HepG2 (cell line): ENCODE results near the gene IMMP1L. TPM values are rescaled to one million over a fixed set of nuclear protein-coding genes. Genes with fewer than 3 reads are reported as not detected.
A peak's percentile ranks its signal among the peaks of the same experiment; 100 is the strongest.

Experiments
- BATF2 ChIP-seq: sonication (generic); formaldehyde crosslinking; IDR thresholded peaks from 2 replicates; pipeline ENCODE4 v1.8.0; 2022; ENCODE audit warnings: mild to moderate bottlenecking, missing genetic modification reagents, moderate library complexity
- FLYWCH1 ChIP-seq: sonication (generic); formaldehyde crosslinking; IDR thresholded peaks from 2 replicates; pipeline ENCODE4 v1.8.1; 2023; ENCODE audit warnings: mild to moderate bottlenecking, missing genetic modification reagents
- FUBP1 ChIP-seq: sonication (generic); formaldehyde crosslinking; IDR thresholded peaks from 2 replicates; pipeline ENCODE4 v1.5.1; 2020; ENCODE audit warnings: missing genetic modification reagents, mild to moderate bottlenecking, borderline replicate concordance
- GABPA ChIP-seq, 2 experiments: IDR thresholded peaks; 2 replicates each; pipeline ENCODE4 v1.6.1; 2011 to 2016; ENCODE audit warnings: low read depth in 2 of 2, low read length in 1 of 2, missing biosample characterization in 1 of 2, missing genetic modification characterization in 1 of 2
- HNF1A ChIP-seq, 2 experiments: sonication (generic) in 1 of 2; formaldehyde crosslinking in 1 of 2; IDR thresholded peaks; 2 replicates each; pipeline versions ENCODE4 v1.4.0 to v1.6.1; 2016 to 2020; ENCODE audit warnings: borderline replicate concordance in 1 of 2, low read depth in 1 of 2, mild to moderate bottlenecking in 1 of 2, missing genetic modification reagents in 1 of 2
- KLF15 ChIP-seq: sonication (generic); formaldehyde crosslinking; IDR thresholded peaks from 2 replicates; pipeline ENCODE4 v1.8.1; 2023; ENCODE audit warnings: borderline replicate concordance, mild to moderate bottlenecking, inconsistent platforms, missing genetic modification reagents, mixed read lengths
- MED1 ChIP-seq: sonication (generic); formaldehyde crosslinking; IDR thresholded peaks from 2 replicates; pipeline ENCODE4 v1.4.0; 2020; ENCODE audit warnings: missing genetic modification reagents
- MEIS1 ChIP-seq: sonication (generic); formaldehyde crosslinking; IDR thresholded peaks from 2 replicates; pipeline ENCODE4 v1.9.0; 2021; ENCODE audit warnings: mild to moderate bottlenecking, missing genetic modification reagents, moderate library complexity, borderline replicate concordance
- PBX2 ChIP-seq: IDR thresholded peaks from 2 replicates; pipeline ENCODE4 v1.6.1; 2016; ENCODE audit warnings: control low read depth
- RARA ChIP-seq: IDR thresholded peaks from 2 replicates; pipeline ENCODE4 v1.6.1; 2016; ENCODE audit warnings: missing genetic modification reagents, missing compliant biosample characterization
- TCF7 ChIP-seq: sonication (generic); IDR thresholded peaks from 2 replicates; pipeline ENCODE4 v1.6.1; 2016; ENCODE audit warnings: antibody characterized with exemption, low read depth
- TFE3 ChIP-seq: IDR thresholded peaks from 2 replicates; pipeline ENCODE4 v1.6.1; 2016
- U2AF1 ChIP-seq: fragments of 200-400 bp; formaldehyde crosslinking; optimal IDR thresholded peaks from 2 replicates; pipeline ENCODE3; 2017; ENCODE audit warnings: mild to moderate bottlenecking, low read depth, low read length
- YEATS4 ChIP-seq: sonication (generic); formaldehyde crosslinking; IDR thresholded peaks from 2 replicates; pipeline ENCODE4 v1.4.0; 2020; ENCODE audit warnings: missing genetic modification reagents, borderline replicate concordance
- YY1 ChIP-seq: IDR thresholded peaks from 2 replicates; pipeline ENCODE4 v1.6.1; 2011; ENCODE audit warnings: low read length, low read depth, moderate library complexity, mild to moderate bottlenecking; ENCODE audit not compliant: insufficient read depth, insufficient replicate concordance
- ZNF10 ChIP-seq: sonication (generic); formaldehyde crosslinking; IDR thresholded peaks from 2 replicates; pipeline ENCODE4 v1.4.0; 2020; ENCODE audit warnings: mild to moderate bottlenecking, low read depth, missing genetic modification reagents, borderline replicate concordance
- ZNF337 ChIP-seq: sonication (generic); formaldehyde crosslinking; IDR thresholded peaks from 2 replicates; pipeline ENCODE4 v1.5.1; 2020; ENCODE audit warnings: missing genetic modification reagents, low read depth, mild to moderate bottlenecking, borderline replicate concordance
- polyA plus RNA-seq, 8 experiments: library from polyadenylated mRNA; depleted of rRNA in 3 of 8; stranded (reverse) in 7 of 8; unstranded in 1 of 8; fragments of >200 nt; fragmentation: Illumina TruSeq in 4 of 8; extraction: Trizol in 4 of 8; gene quantifications; 2 replicates each; pipeline versions ENCODE4 v1.2.1 to v1.2.3, GENCODE V29; 2011 to 2016; ENCODE audit warnings: low read depth in 4 of 8, missing spikeins in 1 of 8, mixed read lengths in 1 of 8; ENCODE audit not compliant: insufficient read depth in 1 of 8
- total RNA-seq, 5 experiments: library from RNA; depleted of rRNA; stranded (reverse); fragments of >200 nt; fragmentation: Illumina TruSeq; extraction: Trizol; gene quantifications; 2 replicates each; pipeline ENCODE4 v1.2.3, GENCODE V29; 2016; ENCODE audit warnings: low read depth in 1 of 5

Gene IMMP1L
- total and polyA plus RNA-seq, 2 of the 13 experiments (the other 11 are each of a cell fraction or from before 2014, with no cell fraction given), result 42.4 to 57.9 TPM

- TF ChIP-seq RARA (CRISPR knock-in tag) (peak; percentile 12; the same call in 1 of the 2 replicates), TFE3 (CRISPR knock-in tag) (peak; percentile 43; the same call in 1 of the 2 replicates), U2AF1 (no peak), ZNF10 (no peak), YY1 (peak; percentile 96), FUBP1 (CRISPR knock-in tag) (0 out of 2 replicates have a peak, but pooled peaks have one; percentile 59), GABPA (IDR thresholded peaks at IDR 0.05; ENCODE audit: low read depth, low read length) (no peak), GABPA (CRISPR knock-in tag; IDR thresholded peaks at IDR 0.05; ENCODE audit: low read depth) (no peak), KLF15 (CRISPR knock-in tag) (peak; percentile 46; the same call in 1 of the 2 replicates), ZNF337 (CRISPR knock-in tag) (no peak), MED1 (CRISPR knock-in tag) (peak; percentile 45; the same call in 1 of the 2 replicates), TCF7 (no peak), YEATS4 (CRISPR knock-in tag) (peak; percentile 73; the same call in 1 of the 2 replicates), BATF2 (CRISPR knock-in tag) (no peak), MEIS1 (CRISPR knock-in tag) (peak; percentile 66; the same call in 1 of the 2 replicates), FLYWCH1 (CRISPR knock-in tag) (no peak), HNF1A (IDR thresholded peaks at IDR 0.05; ENCODE audit: low read depth) (no peak), HNF1A (CRISPR knock-in tag; IDR thresholded peaks at IDR 0.05; ENCODE audit: borderline replicate concordance) (peak; percentile 74; the same call in 1 of the 2 replicates), PBX2 (CRISPR knock-in tag) (peak; percentile 36; the same call in 1 of the 2 replicates)
Observed at GRCh38 chr11:31509429-31510345, at the start of gene IMMP1L, which contains the start of gene ELP4 (continued).
